ENCODE measurements around the gene GPC5.

The GPC5 gene

GRCh38 chr13:91426913-91427312 lies 28.5 kb downstream of the GPC5 start:
- TF ChIP-seq SIN3A (IDR thresholded peaks at IDR 0.05; ENCODE audit: borderline replicate concordance, insufficient read depth, low read length) (no peak), POLR2AphosphoS5 (IDR thresholded peaks at IDR 0.05; ENCODE audit: low read depth, low read length) (no peak), FOXP2 (optimal IDR thresholded peaks at IDR 0.05; ENCODE audit: borderline replicate concordance, extremely low read depth, extremely low read length, insufficient read depth) (no peak)

DNA sequence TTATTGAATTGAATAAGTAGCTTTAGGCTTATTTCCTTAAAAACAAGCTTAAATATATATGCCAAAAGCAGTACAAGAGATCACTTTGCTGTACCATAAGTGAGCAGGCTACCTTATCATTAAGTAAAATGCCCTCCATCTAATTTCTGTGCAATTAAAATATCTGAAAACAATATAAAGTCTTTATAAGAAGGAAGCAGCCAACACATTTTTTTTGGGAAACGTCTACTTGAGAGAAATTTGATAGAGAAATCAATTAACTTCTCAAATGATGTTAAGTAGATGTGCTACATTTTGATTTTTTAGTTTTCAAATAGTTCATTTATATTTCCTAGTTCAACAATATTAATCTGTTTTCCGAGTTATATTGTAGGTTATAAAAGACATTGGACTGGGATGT lies 52.5 kb downstream of the GPC5 start:
- TF ChIP-seq SIN3A (IDR thresholded peaks at IDR 0.05; ENCODE audit: borderline replicate concordance, insufficient read depth, low read length) (no peak), REST (IDR thresholded peaks at IDR 0.05; ENCODE audit: insufficient read depth in 1 of 2, low read depth in 2 of 2, low read length in 2 of 2) (no peak), TAF1 (IDR thresholded peaks at IDR 0.05; ENCODE audit: borderline replicate concordance, insufficient read depth, low read length) (no peak), FOXP2 (optimal IDR thresholded peaks at IDR 0.05; ENCODE audit: borderline replicate concordance, extremely low read depth, extremely low read length, insufficient read depth) (no peak), POLR2AphosphoS5 (IDR thresholded peaks at IDR 0.05; ENCODE audit: low read depth, low read length) (no peak)

- TF ChIP-seq REST (IDR thresholded peaks at IDR 0.05; ENCODE audit: insufficient read depth in 1 of 2, low read depth in 2 of 2, low read length in 2 of 2) (no peak), SIN3A (IDR thresholded peaks at IDR 0.05; ENCODE audit: borderline replicate concordance, insufficient read depth, low read length) (no peak), FOXP2 (optimal IDR thresholded peaks at IDR 0.05; ENCODE audit: borderline replicate concordance, extremely low read depth, extremely low read length, insufficient read depth) (no peak), POLR2AphosphoS5 (IDR thresholded peaks at IDR 0.05; ENCODE audit: low read depth, low read length) (no peak), TAF1 (IDR thresholded peaks at IDR 0.05; ENCODE audit: borderline replicate concordance, insufficient read depth, low read length) (no peak)
Measured at GRCh38 chr13:91454666-91455065, 56.2 kb downstream of the GPC5 start.

GRCh38 chr13:91456837-91457236 lies 58.4 kb downstream of the GPC5 start:
- no peak for TF ChIP-seq TAF1 (IDR thresholded peaks at IDR 0.05; ENCODE audit: borderline replicate concordance, insufficient read depth, low read length)

- TF ChIP-seq SIN3A (IDR thresholded peaks at IDR 0.05; ENCODE audit: borderline replicate concordance, insufficient read depth, low read length) (no peak), TAF1 (IDR thresholded peaks at IDR 0.05; ENCODE audit: borderline replicate concordance, insufficient read depth, low read length) (no peak), POLR2AphosphoS5 (IDR thresholded peaks at IDR 0.05; ENCODE audit: low read depth, low read length) (no peak), FOXP2 (optimal IDR thresholded peaks at IDR 0.05; ENCODE audit: borderline replicate concordance, extremely low read depth, extremely low read length, insufficient read depth) (no peak), REST (IDR thresholded peaks at IDR 0.05; ENCODE audit: insufficient read depth in 1 of 2, low read depth in 2 of 2, low read length in 2 of 2) (no peak)
Measured at GRCh38 chr13:91459485-91459884, 61.1 kb downstream of the GPC5 start.

- no peak for TF ChIP-seq FOXP2 (optimal IDR thresholded peaks at IDR 0.05; ENCODE audit: borderline replicate concordance, extremely low read depth, extremely low read length, insufficient read depth)
- TF ChIP-seq SIN3A (IDR thresholded peaks at IDR 0.05; ENCODE audit: borderline replicate concordance, insufficient read depth, low read length) = no peak
- TF ChIP-seq REST (IDR thresholded peaks at IDR 0.05; ENCODE audit: insufficient read depth in 1 of 2, low read depth in 2 of 2, low read length in 2 of 2) = no peak
- TF ChIP-seq TAF1 (IDR thresholded peaks at IDR 0.05; ENCODE audit: borderline replicate concordance, insufficient read depth, low read length) = no peak
- TF ChIP-seq POLR2AphosphoS5 (IDR thresholded peaks at IDR 0.05; ENCODE audit: low read depth, low read length) = no peak
Measured at GRCh38 chr13:91464336-91464735, 65.9 kb downstream of the GPC5 start.

All from PFSK-1 (cell line).